ENCODE data around the gene CSF3.

Gene CSF3

GRCh38 chr17:39973496-39973895 is 41.7 kb upstream of the CSF3 start:
- no peak overlapping the region for H3K4me3 ChIP-seq (ENCODE audit: low read depth, low read length)
- TF ChIP-seq, protein P1, sequence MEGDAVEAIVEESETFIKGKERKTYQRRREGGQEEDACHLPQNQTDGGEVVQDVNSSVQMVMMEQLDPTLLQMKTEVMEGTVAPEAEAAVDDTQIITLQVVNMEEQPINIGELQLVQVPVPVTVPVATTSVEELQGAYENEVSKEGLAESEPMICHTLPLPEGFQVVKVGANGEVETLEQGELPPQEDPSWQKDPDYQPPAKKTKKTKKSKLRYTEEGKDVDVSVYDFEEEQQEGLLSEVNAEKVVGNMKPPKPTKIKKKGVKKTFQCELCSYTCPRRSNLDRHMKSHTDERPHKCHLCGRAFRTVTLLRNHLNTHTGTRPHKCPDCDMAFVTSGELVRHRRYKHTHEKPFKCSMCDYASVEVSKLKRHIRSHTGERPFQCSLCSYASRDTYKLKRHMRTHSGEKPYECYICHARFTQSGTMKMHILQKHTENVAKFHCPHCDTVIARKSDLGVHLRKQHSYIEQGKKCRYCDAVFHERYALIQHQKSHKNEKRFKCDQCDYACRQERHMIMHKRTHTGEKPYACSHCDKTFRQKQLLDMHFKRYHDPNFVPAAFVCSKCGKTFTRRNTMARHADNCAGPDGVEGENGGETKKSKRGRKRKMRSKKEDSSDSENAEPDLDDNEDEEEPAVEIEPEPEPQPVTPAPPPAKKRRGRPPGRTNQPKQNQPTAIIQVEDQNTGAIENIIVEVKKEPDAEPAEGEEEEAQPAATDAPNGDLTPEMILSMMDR (IDR thresholded peaks at IDR 0.05; ENCODE audit: low read depth, low read length), result no peak

DNA sequence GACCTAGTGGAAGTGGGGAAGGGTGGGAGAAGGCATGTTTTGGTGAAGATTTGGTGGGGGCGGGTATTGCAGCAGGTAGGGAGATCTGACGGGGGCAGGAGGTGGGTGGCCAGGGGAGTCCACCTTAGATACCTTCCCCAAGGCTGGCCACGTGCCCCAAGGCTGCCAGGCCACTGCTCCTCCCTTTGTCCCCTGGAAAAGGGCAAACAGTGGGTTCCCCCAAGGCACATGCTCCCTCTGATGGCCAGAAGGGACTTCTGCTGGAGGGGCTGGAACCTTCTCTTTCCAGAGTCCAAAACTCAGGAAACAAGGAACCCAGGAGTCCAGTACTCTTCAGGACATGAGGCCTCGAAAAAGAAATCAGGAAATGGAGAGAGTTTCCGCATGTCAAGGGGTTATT is 40.8 kb upstream of the CSF3 start:
- no peak overlapping the region for H3K4me3 ChIP-seq (ENCODE audit: low read depth, low read length)
- TF ChIP-seq, protein P1 (IDR thresholded peaks at IDR 0.05; ENCODE audit: low read depth, low read length), result no peak

DNA sequence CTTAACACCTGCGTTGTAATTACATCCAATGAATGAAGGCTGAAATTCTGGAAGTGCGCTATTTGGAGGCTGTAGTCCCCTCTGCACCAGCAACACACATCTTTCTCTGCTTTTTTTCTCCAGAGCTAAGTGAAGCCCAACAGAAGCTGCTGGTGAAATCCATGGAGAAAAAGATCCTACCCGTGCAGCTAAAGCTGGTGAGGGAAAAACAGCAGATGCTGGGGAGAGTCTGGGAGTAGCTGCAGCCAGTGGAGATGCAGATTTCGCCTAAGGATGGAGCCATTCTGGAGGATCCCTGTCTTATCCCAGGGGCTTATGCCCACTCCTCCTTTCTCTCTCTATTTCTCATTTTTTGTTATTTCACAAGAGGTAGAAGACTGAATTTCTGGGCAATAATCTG is 39.4 kb upstream of the CSF3 start:
- no peak overlapping the region for H3K4me3 ChIP-seq (ENCODE audit: low read depth, low read length)
- TF ChIP-seq, protein P1 (IDR thresholded peaks at IDR 0.05; ENCODE audit: low read depth, low read length), result no peak

DNA sequence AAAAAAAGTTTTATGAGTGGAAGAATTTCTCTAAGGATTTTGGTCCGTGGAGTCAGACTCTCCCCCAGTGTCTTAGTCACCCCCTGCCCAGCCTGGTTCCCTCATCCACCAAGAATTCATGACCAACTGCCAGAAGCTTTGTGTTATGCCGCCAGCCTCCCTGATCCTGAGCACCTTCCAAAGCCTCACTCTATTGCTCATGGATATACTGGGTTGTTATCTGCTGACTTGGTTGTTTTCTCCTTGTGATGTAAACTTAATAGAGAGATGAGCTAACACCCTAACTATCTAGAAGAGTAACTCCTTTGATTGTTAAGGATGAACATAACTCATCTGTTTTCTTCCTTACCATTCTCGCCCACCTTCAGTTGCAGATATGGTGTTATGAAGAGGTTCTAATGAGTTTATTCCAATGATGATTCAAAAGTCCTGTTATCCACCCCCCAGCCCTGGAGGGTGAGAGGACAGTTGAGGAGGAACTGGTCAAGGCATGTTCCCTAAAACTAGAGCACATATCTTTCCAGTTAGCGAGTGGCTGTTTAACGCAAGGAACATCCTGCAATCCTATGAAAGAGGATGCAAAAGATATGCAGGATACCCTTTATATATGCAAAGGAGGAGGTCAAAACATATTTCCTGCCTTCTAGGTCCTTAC is 36.1 kb upstream of the CSF3 start:
- H3K4me3 ChIP-seq (ENCODE audit: low read depth, low read length), result no peak overlapping the region
- TF ChIP-seq, protein P1 (IDR thresholded peaks at IDR 0.05; ENCODE audit: low read depth, low read length), result no peak

GRCh38 chr17:39979893-39980350 is 35.3 kb upstream of the CSF3 start:
- peak overlapping the region; percentile 84 for H3K4me3 ChIP-seq (ENCODE audit: low read depth, low read length)
- TF ChIP-seq, protein P1 (IDR thresholded peaks at IDR 0.05; ENCODE audit: low read depth, low read length), result no peak

DNA sequence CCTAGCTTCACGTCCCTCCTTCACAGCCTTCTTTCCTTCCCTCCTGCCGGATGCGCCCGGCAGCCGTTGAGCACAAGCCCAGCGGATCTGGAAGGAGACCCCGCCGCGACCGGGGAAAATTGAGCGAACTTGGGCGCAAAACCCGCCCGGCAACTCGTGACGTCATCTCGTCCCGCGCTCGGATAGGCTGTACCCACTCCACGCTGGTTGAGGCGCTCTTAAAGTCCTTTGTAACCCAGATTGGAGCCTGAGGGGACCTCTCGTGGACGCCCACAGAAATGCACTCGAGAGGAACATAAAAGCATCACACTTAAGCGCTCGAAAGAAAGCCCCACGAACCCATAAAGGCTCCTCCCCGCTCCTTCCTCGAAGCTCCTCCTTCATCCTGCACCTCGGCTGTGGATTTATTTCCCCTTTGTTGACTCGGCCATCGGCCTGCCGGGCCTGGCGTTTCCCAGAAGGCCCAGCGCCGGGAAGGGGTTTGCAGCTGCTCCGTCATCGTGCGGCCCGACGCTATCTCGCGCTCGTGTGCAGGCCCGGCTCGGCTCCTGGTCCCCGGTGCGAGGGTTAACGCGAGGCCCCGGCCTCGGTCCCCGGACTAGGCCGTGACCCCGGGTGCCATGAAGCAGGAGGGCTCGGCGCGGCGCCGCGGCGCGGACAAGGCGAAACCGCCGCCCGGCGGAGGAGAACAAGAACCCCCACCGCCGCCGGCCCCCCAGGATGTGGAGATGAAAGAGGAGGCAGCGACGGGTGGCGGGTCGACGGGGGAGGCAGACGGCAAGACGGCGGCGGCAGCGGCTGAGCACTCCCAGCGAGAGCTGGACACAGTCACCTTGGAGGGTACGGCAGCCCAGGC is 34.7 kb upstream of the CSF3 start, which contains the start of gene PSMD3:
Gene PSMD3 (plus strand): TSS at position 457 of the 856 bp plus-strand sequence. CDS start 164 bp downstream, at position 621.
- peak within 1 kb of the TSS; percentile 84 for H3K4me3 ChIP-seq (ENCODE audit: low read depth, low read length)
- TF ChIP-seq, protein P1 (IDR thresholded peaks at IDR 0.05; ENCODE audit: low read depth, low read length), result peak; percentile 48
